ENCODE data around the gene SLC25A20. TPM values are rescaled to one million over a fixed set of nuclear protein-coding genes. Genes with fewer than 3 reads are reported as not detected.

Gene SLC25A20
- polyA plus RNA-seq, 1 experiment, result 20.4 TPM

DNA sequence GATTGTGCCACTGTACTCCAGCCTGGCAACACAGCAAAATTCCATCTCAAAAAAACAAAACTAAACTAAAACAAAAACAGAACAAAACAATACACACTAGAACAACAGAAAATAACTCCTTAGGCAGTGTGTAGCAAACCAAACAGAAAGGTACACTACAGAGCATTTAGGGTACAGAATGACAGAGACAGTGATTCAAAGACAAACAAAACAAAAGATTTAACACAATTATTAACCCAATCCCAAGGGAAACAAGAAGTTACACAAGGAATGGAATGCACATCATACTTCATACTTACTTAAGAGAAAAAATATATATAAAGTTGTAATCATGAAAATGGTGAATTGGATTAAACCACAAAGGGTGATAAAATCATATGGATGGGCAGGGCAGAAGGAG lies 12.9 kb downstream of the SLC25A20 start:
- no peak overlapping the region for H3K4me3 ChIP-seq (ENCODE audit: low read depth, low read length)
- POLR2A ChIA-PET, result no interaction called here
- CTCF ChIA-PET, result interaction anchor here (1.2 kb wide), 1 partner anchor 14 kb away, joined by 3 read pairs; no protein-coding TSS in a partner anchor
- no peaks in the 10 kb centered on the region for H3K36me3 ChIP-seq (ENCODE audit: control insufficient read depth, insufficient read depth, low read length)
- DNase-seq (ENCODE audit: low read depth), result no peak
- TF ChIP-seq, protein P1, sequence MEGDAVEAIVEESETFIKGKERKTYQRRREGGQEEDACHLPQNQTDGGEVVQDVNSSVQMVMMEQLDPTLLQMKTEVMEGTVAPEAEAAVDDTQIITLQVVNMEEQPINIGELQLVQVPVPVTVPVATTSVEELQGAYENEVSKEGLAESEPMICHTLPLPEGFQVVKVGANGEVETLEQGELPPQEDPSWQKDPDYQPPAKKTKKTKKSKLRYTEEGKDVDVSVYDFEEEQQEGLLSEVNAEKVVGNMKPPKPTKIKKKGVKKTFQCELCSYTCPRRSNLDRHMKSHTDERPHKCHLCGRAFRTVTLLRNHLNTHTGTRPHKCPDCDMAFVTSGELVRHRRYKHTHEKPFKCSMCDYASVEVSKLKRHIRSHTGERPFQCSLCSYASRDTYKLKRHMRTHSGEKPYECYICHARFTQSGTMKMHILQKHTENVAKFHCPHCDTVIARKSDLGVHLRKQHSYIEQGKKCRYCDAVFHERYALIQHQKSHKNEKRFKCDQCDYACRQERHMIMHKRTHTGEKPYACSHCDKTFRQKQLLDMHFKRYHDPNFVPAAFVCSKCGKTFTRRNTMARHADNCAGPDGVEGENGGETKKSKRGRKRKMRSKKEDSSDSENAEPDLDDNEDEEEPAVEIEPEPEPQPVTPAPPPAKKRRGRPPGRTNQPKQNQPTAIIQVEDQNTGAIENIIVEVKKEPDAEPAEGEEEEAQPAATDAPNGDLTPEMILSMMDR (IDR thresholded peaks at IDR 0.05; ENCODE audit: insufficient read depth, low read depth, low read length), result no peak
- no peaks in the 10 kb centered on the region for H3K27me3 ChIP-seq (ENCODE audit: control insufficient read depth, insufficient read depth, low read length)

GRCh38 chr3:48881652-48882114 lies 17.0 kb downstream of the SLC25A20 start:
- Histone ChIP-seq H3K27me3 (ENCODE audit: control insufficient read depth, insufficient read depth, low read length) (no peaks in the 10 kb centered on the region), H3K4me3 (ENCODE audit: low read depth, low read length) (no peak overlapping the region), H3K36me3 (ENCODE audit: control insufficient read depth, insufficient read depth, low read length) (no peaks in the 10 kb centered on the region)
- POLR2A ChIA-PET, result no interaction called here
- TF ChIP-seq, protein P1 (IDR thresholded peaks at IDR 0.05; ENCODE audit: insufficient read depth, low read depth, low read length), result no peak
- CTCF ChIA-PET, result no interaction called here
- DNase-seq (ENCODE audit: low read depth), result no peak

DNA sequence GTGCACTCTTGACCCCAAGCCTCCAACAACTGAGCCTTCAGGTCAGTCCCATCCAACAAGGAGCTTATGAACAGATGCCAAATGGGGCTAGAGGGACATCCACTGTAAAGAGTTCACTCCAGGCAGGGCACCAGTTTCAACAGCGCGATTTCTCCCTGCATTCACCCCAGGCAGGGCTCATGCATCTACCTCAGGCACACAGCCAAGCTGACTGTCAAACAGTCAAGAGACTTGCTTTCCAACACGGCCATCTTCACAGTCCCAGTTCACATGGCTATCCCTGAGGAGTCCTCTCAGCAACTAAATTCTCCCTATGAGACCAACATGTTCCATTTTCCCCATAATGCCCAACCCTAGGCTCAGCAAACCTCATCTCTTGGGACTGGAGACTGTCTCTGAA lies 17.7 kb downstream of the SLC25A20 start:
- Histone ChIP-seq H3K4me3 (ENCODE audit: low read depth, low read length) (no peak overlapping the region), H3K27me3 (ENCODE audit: control insufficient read depth, insufficient read depth, low read length) (no peaks in the 10 kb centered on the region), H3K36me3 (ENCODE audit: control insufficient read depth, insufficient read depth, low read length) (no peaks in the 10 kb centered on the region)
- DNase-seq (ENCODE audit: low read depth), result no peak
- ChIA-PET CTCF (no interaction called here), POLR2A (no interaction called here)
- TF ChIP-seq, protein P1 (IDR thresholded peaks at IDR 0.05; ENCODE audit: insufficient read depth, low read depth, low read length), result no peak

DNA sequence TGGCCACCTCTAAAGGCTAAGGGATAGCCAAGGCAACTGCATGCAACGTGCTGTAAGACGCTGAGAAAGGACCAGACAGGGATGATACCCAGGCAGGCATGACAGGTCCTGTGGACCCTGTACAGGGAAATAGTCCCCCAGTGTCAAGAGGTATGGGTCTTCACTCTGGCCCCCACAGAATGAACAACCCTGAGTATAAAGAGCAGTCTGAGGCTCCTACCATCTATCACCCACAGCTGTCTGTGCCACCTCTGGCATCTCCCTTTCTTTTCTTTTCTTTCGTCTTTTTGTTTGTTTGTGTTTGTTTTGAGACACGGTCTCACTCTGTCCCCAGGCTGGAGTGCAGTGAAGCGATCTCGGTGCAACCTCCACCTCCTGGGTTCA lies 18.7 kb downstream of the SLC25A20 start:
- no peak overlapping the region for H3K4me3 ChIP-seq (ENCODE audit: low read depth, low read length)
- TF ChIP-seq, protein P1 (IDR thresholded peaks at IDR 0.05; ENCODE audit: insufficient read depth, low read depth, low read length), result no peak
- H3K27me3 ChIP-seq (ENCODE audit: control insufficient read depth, insufficient read depth, low read length), result no peaks in the 10 kb centered on the region
- H3K36me3 ChIP-seq (ENCODE audit: control insufficient read depth, insufficient read depth, low read length), result no peaks in the 10 kb centered on the region
- DNase-seq (ENCODE audit: low read depth), result no peak
- POLR2A ChIA-PET, result no interaction called here
- CTCF ChIA-PET, result no interaction called here

DNA sequence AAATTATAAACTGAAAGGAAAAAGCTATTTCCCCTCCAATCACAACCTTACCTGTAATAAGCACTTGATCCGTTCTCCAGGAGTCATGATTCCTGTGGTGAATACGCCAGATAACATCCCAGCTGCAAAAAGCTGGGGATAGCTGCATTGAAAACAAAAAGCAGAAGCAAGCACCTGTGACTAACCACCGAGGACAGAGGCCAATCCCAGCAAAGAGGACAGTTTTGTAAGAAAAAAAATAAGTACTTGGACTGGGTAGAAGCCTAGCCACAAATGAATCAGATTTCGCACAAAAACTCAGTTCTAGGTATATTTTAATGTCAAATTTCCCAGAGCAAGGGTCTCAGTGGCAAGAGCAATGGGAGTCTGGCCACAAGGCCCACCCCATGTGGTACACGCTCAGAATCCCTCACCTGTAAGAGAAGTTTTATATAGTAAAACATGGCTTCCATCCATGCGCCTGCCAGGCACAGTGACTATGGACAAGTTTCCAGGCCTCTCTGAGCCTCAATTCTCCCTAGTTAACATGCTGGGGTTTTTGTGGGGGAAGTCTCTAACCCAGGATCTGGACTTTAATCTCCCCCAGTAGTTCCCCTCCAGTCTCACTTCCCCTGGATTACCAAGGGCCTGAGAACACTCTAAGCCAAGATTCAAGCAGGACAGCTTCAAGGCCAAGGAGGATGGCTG lies 19.2 kb downstream of the SLC25A20 start:
- Histone ChIP-seq H3K36me3 (ENCODE audit: control insufficient read depth, insufficient read depth, low read length) (no peaks in the 10 kb centered on the region), H3K4me3 (ENCODE audit: low read depth, low read length) (no peak overlapping the region), H3K27me3 (ENCODE audit: control insufficient read depth, insufficient read depth, low read length) (no peaks in the 10 kb centered on the region)
- POLR2A ChIA-PET, result no interaction called here
- TF ChIP-seq, protein P1 (IDR thresholded peaks at IDR 0.05; ENCODE audit: insufficient read depth, low read depth, low read length), result no peak
- CTCF ChIA-PET, result no interaction called here
- no peak for DNase-seq (ENCODE audit: low read depth)
